H9 (cell line): ENCODE data around the gene OOSP4A. TPM values are rescaled to one million over a fixed set of nuclear protein-coding genes. Genes with fewer than 3 reads are reported as not detected.

Source experiments
- DNase-seq: peaks from one replicate; pipeline ENCODE4 v3.0.0-alpha.2; 2017
- H2AFZ ChIP-seq: one replicate; pipeline ENCODE4 v1.6.1; 2013; ENCODE audit warnings: mild to moderate bottlenecking, low read length, control low read depth, moderate library complexity
- H2AK5ac ChIP-seq: 2 replicates; pipeline ENCODE4 v1.6.1; 2013; ENCODE audit warnings: low read length, control low read depth, mixed read lengths; ENCODE audit not compliant: insufficient read length
- H2BK120ac ChIP-seq: one replicate; pipeline ENCODE4 v1.6.1; 2013; ENCODE audit warnings: low read depth, mild to moderate bottlenecking, low read length, control low read depth, inconsistent platforms; ENCODE audit not compliant: poor library complexity, severe bottlenecking
- H2BK12ac ChIP-seq: 2 replicates; pipeline ENCODE4 v1.6.1; 2013; ENCODE audit warnings: low read length, control low read depth, mixed read lengths, low read depth; ENCODE audit not compliant: insufficient read length
- H2BK15ac ChIP-seq: 2 replicates; pipeline ENCODE4 v1.6.1; 2013; ENCODE audit warnings: low read depth, low read length, control low read depth
- H2BK20ac ChIP-seq: one replicate; pipeline ENCODE4 v1.6.1; 2013; ENCODE audit warnings: low read depth, mild to moderate bottlenecking, low read length, control low read depth, inconsistent platforms; ENCODE audit not compliant: poor library complexity, severe bottlenecking
- H2BK5ac ChIP-seq: 2 replicates; pipeline ENCODE4 v1.6.1; 2013; ENCODE audit warnings: low read length, control low read depth, mixed read lengths; ENCODE audit not compliant: insufficient read length
- H3K14ac ChIP-seq: 2 replicates; pipeline ENCODE4 v1.6.1; 2013; ENCODE audit warnings: low read length, control low read depth; ENCODE audit not compliant: insufficient read depth
- H3K18ac ChIP-seq: 2 replicates; pipeline ENCODE4 v1.6.1; 2013; ENCODE audit warnings: low read depth, mild to moderate bottlenecking, mixed read lengths, low read length, control low read depth; ENCODE audit not compliant: insufficient read length
- H3K23ac ChIP-seq: 2 replicates; pipeline ENCODE4 v1.6.1; 2013; ENCODE audit warnings: low read length, control low read depth, mixed read lengths, low read depth; ENCODE audit not compliant: insufficient read length
- H3K23me2 ChIP-seq: 2 replicates; pipeline ENCODE4 v1.6.1; 2013; ENCODE audit warnings: low read depth, mild to moderate bottlenecking, mixed read lengths, low read length, control low read depth; ENCODE audit not compliant: insufficient read length, poor library complexity, severe bottlenecking
- H3K27ac ChIP-seq: 2 replicates; pipeline ENCODE4 v1.5.1; 2013; ENCODE audit warnings: low read length, control low read depth, mixed read lengths, low read depth; ENCODE audit not compliant: insufficient read length
- H3K27me3 ChIP-seq: 2 replicates; pipeline ENCODE4 v1.6.1; 2013; ENCODE audit warnings: low read length, control low read depth, inconsistent platforms; ENCODE audit not compliant: insufficient read depth
- H3K4ac ChIP-seq: 2 replicates; pipeline ENCODE4 v1.6.1; 2013; ENCODE audit warnings: low read depth, mild to moderate bottlenecking, control low read depth, inconsistent platforms, low read length, moderate library complexity
- H3K4me1 ChIP-seq: 2 replicates; pipeline ENCODE4 v1.6.1; 2013; ENCODE audit warnings: low read length, control low read depth, inconsistent platforms; ENCODE audit not compliant: insufficient read depth
- H3K4me2 ChIP-seq: 2 replicates; pipeline ENCODE4 v1.6.1; 2013; ENCODE audit warnings: low read length, control low read depth, mixed read lengths; ENCODE audit not compliant: insufficient read length, insufficient read depth
- H3K56ac ChIP-seq: 2 replicates; pipeline ENCODE4 v1.6.1; 2013; ENCODE audit warnings: low read depth, mild to moderate bottlenecking, mixed read lengths, low read length, control low read depth; ENCODE audit not compliant: insufficient read length
- H3K79me1 ChIP-seq: 2 replicates; pipeline ENCODE4 v1.6.1; 2013; ENCODE audit warnings: low read depth, mild to moderate bottlenecking, moderate library complexity, low read length, control low read depth, inconsistent platforms; ENCODE audit not compliant: insufficient read depth, poor library complexity, severe bottlenecking
- H3K79me2 ChIP-seq: 2 replicates; pipeline ENCODE4 v1.6.1; 2013; ENCODE audit warnings: low read length, control low read depth, inconsistent platforms; ENCODE audit not compliant: insufficient read depth
- H3K9ac ChIP-seq: 2 replicates; pipeline ENCODE4 v1.6.1; 2013; ENCODE audit warnings: low read length, control low read depth, mixed read lengths; ENCODE audit not compliant: insufficient read length; ENCODE audit errors: extremely low read depth
- H3K9me3 ChIP-seq: one replicate; pipeline ENCODE4 v1.6.1; 2013; ENCODE audit warnings: low read depth, low read length, inconsistent platforms; ENCODE audit not compliant: control insufficient read depth
- H3T11ph ChIP-seq: one replicate; pipeline ENCODE4 v1.6.1; 2013; ENCODE audit warnings: mild to moderate bottlenecking, low read length, control low read depth, inconsistent platforms
- H4K20me1 ChIP-seq: one replicate; pipeline ENCODE4 v1.6.1; 2013; ENCODE audit not compliant: control insufficient read depth, insufficient read length, insufficient read depth
- H4K5ac ChIP-seq: 2 replicates; pipeline ENCODE4 v1.6.1; 2013; ENCODE audit warnings: low read depth, mild to moderate bottlenecking, mixed read lengths, low read length, control low read depth; ENCODE audit not compliant: insufficient read length
- H4K8ac ChIP-seq: replicated peaks from 2 replicates; pipeline ENCODE4 v1.6.1; 2013; ENCODE audit warnings: low read length, control low read depth, mixed read lengths, low read depth; ENCODE audit not compliant: insufficient read length
- H4K91ac ChIP-seq: 2 replicates; pipeline ENCODE4 v1.6.1; 2013; ENCODE audit warnings: low read depth, mild to moderate bottlenecking, moderate library complexity, mixed read lengths, low read length, control low read depth; ENCODE audit not compliant: insufficient read length
- H3K27ac Mint-ChIP-seq, 3 experiments: 2 replicates in 2 of 3; 3 replicates in 1 of 3; pipeline ENCODE4 v1.8.0; 2020 to 2021; ENCODE audit warnings: mixed read lengths in 3 of 3, mild to moderate bottlenecking in 1 of 3, moderate library complexity in 1 of 3
- H3K27me3 Mint-ChIP-seq: 2 replicates; pipeline ENCODE4 v1.8.0; 2021; ENCODE audit warnings: low read depth, mild to moderate bottlenecking, moderate library complexity, mixed read lengths
- H3K36me3 Mint-ChIP-seq, 3 experiments: 2 replicates in 2 of 3; 3 replicates in 1 of 3; pipeline ENCODE4 v1.8.0; 2020 to 2021; ENCODE audit warnings: low read depth in 3 of 3, mixed read lengths in 3 of 3; ENCODE audit not compliant: insufficient read depth in 1 of 3
- H3K4me1 Mint-ChIP-seq, 2 experiments: 2 replicates each; pipeline ENCODE4 v1.8.0; 2020; ENCODE audit warnings: mixed read lengths in 2 of 2
- H3K4me3 Mint-ChIP-seq, 2 experiments: 2 replicates in 1 of 2; 3 replicates in 1 of 2; pipeline ENCODE4 v1.8.0; 2020 to 2021; ENCODE audit warnings: mild to moderate bottlenecking in 2 of 2, mixed read lengths in 2 of 2, moderate library complexity in 1 of 2
- H3K9me3 Mint-ChIP-seq, 2 experiments: 2 replicates in 1 of 2; 3 replicates in 1 of 2; pipeline ENCODE4 v1.8.0; 2020; ENCODE audit warnings: mild to moderate bottlenecking in 2 of 2, mixed read lengths in 2 of 2, moderate library complexity in 1 of 2
- WGBS: extraction: QIAGEN DNeasy Blood & Tissue Kit; methylation state at CpG from one replicate; pipeline ENCODE4 v1.1.7; 2013; ENCODE audit warnings: missing lambda C conversion rate, low lambda C conversion rate, mixed read lengths; ENCODE audit not compliant: insufficient read length; ENCODE audit errors: extremely low coverage; 5-methylcytosine and 5-hydroxymethylcytosine counted together
- total RNA-seq: library from RNA; stranded (reverse); gene quantifications from 2 replicates; pipeline ENCODE4 v1.2.1, GENCODE V29; 2021
- TF ChIP-seq, protein P1 (sequence below): fragments of 200-600 bp; sonication (generic); conservative IDR thresholded peaks from 3 replicates; pipeline ENCODE4 v1.8.0; 2021; ENCODE audit warnings: antibody characterized with exemption, mild to moderate bottlenecking

The OOSP4A gene
- total RNA-seq, 1 experiment from 2014 or later = not detected

DNA sequence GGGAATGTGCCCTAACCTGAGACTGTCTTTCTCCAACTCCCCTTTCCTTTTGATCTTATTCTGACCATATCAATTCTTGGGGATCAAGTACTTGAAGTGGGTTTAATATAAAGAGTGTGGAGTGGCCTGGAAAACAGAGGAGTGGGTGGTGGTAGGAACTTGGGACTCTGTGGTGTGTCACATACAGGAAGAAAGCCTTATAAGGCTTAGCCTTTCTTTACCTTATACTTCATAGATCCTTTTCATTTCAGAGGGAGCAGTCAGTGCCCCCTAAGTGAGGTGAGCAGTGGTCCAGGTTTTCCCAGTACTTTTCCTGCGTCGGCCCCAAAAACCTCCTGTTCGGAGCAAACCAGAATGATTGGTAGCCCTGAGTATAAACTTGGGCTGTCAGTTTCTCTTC is 25.1 kb upstream of the OOSP4A start:
- no peak overlapping the region for H3K27ac Mint-ChIP-seq

More for the DNA sequence above, 25.1 kb upstream of the OOSP4A start:
- no peaks in the 10 kb centered on the region for H3K4me1 ChIP-seq
- Mint-ChIP-seq H3K4me3 (no peak overlapping the region), H3K27me3 (no peaks in the 10 kb centered on the region; the same call in 1 of the 2 replicates), H3K9me3 (peaks cover 0 to under 1% of the 10 kb centered on the region in 2 experiments; a peak in 2 of 5 replicates), H3K36me3 (peaks cover 0 to under 1% (median 0%) of the 10 kb centered on the region in 3 experiments; a peak in 3 of 7 replicates), H3K4me1 (0 out of 4 replicates have a peak, but pooled peaks cover 0 to 2% of the 10 kb centered on the region in 2 experiments)
- H3K18ac ChIP-seq = no peak overlapping the region
- H4K91ac ChIP-seq = no peak overlapping the region
- no peak for DNase-seq
- no peak overlapping the region for H3T11ph ChIP-seq
- no peak overlapping the region for H2AFZ ChIP-seq
- H3K23ac ChIP-seq = no peak overlapping the region
- no peak overlapping the region for H3K56ac ChIP-seq
- no peak overlapping the region for H3K14ac ChIP-seq
- WGBS = no CpG with 5 or more reads among the region's 3 CpGs
- H2BK15ac ChIP-seq = no peak overlapping the region
- no peaks in the 10 kb centered on the region for H3K79me2 ChIP-seq
- H4K5ac ChIP-seq = no peak overlapping the region
- no peaks in the 10 kb centered on the region for H4K20me1 ChIP-seq
- no peak overlapping the region for H2BK120ac ChIP-seq
- H2BK5ac ChIP-seq = no peak overlapping the region
- H3K27ac ChIP-seq = no peak overlapping the region
- no peak overlapping the region for H3K9ac ChIP-seq
- H3K23me2 ChIP-seq = no peaks in the 10 kb centered on the region
- H2AK5ac ChIP-seq = no peak overlapping the region
- no peak overlapping the region for H4K8ac ChIP-seq
- H2BK20ac ChIP-seq = no peak overlapping the region
- H3K79me1 ChIP-seq = no peaks in the 10 kb centered on the region
- no peaks in the 10 kb centered on the region for H3K9me3 ChIP-seq
- no peaks in the 10 kb centered on the region for H3K27me3 ChIP-seq
- H2BK12ac ChIP-seq = no peak overlapping the region
- H3K4me2 ChIP-seq = no peak overlapping the region
- TF ChIP-seq, protein P1, sequence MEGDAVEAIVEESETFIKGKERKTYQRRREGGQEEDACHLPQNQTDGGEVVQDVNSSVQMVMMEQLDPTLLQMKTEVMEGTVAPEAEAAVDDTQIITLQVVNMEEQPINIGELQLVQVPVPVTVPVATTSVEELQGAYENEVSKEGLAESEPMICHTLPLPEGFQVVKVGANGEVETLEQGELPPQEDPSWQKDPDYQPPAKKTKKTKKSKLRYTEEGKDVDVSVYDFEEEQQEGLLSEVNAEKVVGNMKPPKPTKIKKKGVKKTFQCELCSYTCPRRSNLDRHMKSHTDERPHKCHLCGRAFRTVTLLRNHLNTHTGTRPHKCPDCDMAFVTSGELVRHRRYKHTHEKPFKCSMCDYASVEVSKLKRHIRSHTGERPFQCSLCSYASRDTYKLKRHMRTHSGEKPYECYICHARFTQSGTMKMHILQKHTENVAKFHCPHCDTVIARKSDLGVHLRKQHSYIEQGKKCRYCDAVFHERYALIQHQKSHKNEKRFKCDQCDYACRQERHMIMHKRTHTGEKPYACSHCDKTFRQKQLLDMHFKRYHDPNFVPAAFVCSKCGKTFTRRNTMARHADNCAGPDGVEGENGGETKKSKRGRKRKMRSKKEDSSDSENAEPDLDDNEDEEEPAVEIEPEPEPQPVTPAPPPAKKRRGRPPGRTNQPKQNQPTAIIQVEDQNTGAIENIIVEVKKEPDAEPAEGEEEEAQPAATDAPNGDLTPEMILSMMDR = no peak
- no peak overlapping the region for H3K4ac ChIP-seq
